Measurements from ENCODE around the gene PPM1H.

PPM1H gene

GRCh38 chr12:62751810-62752155, 183.2 kb downstream of the PPM1H start:
- TF ChIP-seq, protein P1, sequence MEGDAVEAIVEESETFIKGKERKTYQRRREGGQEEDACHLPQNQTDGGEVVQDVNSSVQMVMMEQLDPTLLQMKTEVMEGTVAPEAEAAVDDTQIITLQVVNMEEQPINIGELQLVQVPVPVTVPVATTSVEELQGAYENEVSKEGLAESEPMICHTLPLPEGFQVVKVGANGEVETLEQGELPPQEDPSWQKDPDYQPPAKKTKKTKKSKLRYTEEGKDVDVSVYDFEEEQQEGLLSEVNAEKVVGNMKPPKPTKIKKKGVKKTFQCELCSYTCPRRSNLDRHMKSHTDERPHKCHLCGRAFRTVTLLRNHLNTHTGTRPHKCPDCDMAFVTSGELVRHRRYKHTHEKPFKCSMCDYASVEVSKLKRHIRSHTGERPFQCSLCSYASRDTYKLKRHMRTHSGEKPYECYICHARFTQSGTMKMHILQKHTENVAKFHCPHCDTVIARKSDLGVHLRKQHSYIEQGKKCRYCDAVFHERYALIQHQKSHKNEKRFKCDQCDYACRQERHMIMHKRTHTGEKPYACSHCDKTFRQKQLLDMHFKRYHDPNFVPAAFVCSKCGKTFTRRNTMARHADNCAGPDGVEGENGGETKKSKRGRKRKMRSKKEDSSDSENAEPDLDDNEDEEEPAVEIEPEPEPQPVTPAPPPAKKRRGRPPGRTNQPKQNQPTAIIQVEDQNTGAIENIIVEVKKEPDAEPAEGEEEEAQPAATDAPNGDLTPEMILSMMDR (IDR thresholded peaks at IDR 0.05; ENCODE audit: extremely low read depth, missing control alignments): no peak
- DNase-seq (ENCODE audit: low spot score): no peak

DNA sequence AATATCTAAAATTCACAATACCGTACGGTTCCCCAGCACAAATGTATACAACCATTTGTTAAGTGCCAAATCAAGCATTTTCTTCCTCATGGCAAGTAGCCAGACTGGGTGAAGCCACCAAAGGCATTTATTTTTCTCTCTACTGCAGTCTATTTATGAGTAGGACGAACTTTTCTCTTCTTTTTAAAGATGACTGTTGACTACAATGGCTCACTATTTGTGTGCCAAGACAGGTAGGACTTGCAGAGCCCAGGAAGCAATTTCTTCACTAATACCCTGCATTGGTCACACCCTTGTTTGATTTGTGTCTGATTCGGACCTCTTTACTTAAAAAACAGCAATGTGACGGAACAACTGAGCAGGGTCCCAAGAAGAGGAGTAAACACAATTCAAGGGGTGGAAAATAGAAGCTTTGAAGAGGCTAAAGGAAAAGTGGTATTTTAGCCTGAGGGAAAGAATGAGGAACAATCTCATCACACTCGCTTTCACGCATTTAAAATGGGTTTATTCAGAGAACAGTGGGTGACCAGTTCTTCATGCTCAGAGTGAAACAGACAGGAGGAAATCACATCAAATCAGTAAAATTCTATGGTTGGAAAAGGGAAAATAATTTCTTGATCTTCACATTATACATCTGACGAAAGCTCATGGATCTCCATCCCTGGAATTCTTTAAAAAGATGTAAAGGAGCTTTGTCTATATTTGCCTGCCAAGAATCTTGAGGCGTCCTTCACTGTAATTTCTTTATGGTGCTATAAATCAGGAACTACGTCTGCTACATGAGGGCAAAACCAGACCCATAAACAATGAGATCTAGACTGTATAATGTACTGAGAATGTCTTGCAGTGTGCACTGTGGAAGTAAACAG, 183.8 kb downstream of the PPM1H start:
- TF ChIP-seq, protein P1 (IDR thresholded peaks at IDR 0.05; ENCODE audit: extremely low read depth, missing control alignments): no peak

GRCh38 chr12:62749586-62749985, 185.4 kb downstream of the PPM1H start:
- DNase-seq (ENCODE audit: low spot score): no peak
- TF ChIP-seq, protein P1 (IDR thresholded peaks at IDR 0.05; ENCODE audit: extremely low read depth, missing control alignments): no peak

More for the DNA sequence above, 183.8 kb downstream of the PPM1H start:
- DNase-seq (ENCODE audit: low spot score): no peak

DNA sequence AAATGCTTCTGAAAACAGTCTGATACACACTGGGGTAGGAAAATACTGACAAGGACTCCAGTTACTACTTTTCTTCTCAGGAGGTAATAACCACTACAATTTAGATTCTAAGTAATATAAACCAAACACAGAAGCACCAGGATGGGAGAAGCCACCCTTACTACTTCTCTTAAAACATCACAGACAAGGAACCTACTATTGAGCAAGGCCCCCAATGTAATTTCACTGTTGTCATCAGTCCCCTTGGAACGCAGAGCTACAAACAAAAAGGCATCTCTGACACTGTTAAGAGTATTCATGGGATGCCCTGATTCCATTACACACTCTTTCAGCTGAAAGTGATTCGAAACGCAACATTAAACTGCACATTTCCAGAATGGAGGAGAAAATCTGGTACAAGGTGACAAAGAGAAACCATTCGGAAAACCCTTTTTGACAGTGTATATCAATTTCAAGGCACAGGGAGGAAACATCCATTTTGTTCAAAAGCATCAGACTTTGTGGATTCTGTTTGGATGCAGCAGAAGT, 185.9 kb downstream of the PPM1H start:
- no peak for DNase-seq (ENCODE audit: low spot score)
- TF ChIP-seq, protein P1 (IDR thresholded peaks at IDR 0.05; ENCODE audit: extremely low read depth, missing control alignments): no peak

GRCh38 chr12:62744551-62744950, 190.4 kb downstream of the PPM1H start:
- TF ChIP-seq, protein P1 (IDR thresholded peaks at IDR 0.05; ENCODE audit: extremely low read depth, missing control alignments): no peak
- no peak for DNase-seq (ENCODE audit: low spot score)

- no peak for DNase-seq (ENCODE audit: low spot score)
- TF ChIP-seq, protein P1 (IDR thresholded peaks at IDR 0.05; ENCODE audit: extremely low read depth, missing control alignments): no peak
Measured at GRCh38 chr12:62739266-62740015, 195.5 kb downstream of the PPM1H start.

GRCh38 chr12:62738616-62739015, 196.3 kb downstream of the PPM1H start:
- DNase-seq (ENCODE audit: low spot score): no peak
- TF ChIP-seq, protein P1 (IDR thresholded peaks at IDR 0.05; ENCODE audit: extremely low read depth, missing control alignments): no peak

Measured in GM20000 (cell line).